Measurements from ENCODE around the gene ICA1.

The ICA1 gene

GRCh38 chr7:8160779-8161345 is 101.1 kb downstream of the ICA1 start:
- no peak for DNase-seq (ENCODE audit: low read depth in 2 of 2)

- no peak for DNase-seq (ENCODE audit: low read depth in 2 of 2)
Measured at GRCh38 chr7:8160250-8160649, 101.7 kb downstream of the ICA1 start.

DNA sequence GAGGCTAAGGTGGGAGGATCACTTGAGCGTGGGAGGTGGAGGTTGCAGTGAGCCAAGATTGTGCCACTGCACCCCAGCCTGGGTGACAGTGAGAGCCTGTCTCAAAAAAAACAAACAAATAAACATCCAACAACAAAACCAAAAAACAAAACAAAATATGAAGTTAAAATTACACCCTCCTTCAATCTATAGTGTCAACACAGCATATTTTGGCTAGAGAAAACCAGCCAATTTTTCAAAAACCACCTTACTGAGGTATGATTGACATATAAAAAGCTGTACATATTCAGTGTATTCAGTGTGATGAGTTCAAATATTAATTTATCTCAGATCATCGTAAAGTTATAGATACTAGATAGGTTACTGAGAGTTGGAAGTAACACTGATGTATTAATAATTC is 102.4 kb downstream of the ICA1 start:
- DNase-seq (ENCODE audit: low read depth in 2 of 2): no peak

DNA sequence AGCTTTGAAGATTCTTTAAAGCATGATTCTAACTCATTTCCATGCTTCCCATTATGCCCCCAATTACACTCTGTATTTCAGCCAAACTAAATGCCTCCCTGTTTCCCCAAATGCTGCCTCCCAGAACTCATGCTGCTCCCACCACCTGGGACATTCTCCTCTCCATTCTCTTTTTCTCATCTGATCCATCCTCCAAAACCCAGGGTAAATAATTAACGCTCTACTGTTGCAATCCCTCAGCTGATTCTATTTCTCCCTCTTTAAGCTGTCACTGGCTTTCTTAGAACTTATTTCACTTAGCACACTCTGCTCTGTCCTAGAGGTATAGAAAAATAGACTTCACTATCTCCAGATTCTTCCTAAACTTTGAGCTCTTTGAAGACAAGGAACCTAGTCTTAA is 104.7 kb downstream of the ICA1 start:
- DNase-seq (ENCODE audit: low read depth in 2 of 2): no peak

DNA sequence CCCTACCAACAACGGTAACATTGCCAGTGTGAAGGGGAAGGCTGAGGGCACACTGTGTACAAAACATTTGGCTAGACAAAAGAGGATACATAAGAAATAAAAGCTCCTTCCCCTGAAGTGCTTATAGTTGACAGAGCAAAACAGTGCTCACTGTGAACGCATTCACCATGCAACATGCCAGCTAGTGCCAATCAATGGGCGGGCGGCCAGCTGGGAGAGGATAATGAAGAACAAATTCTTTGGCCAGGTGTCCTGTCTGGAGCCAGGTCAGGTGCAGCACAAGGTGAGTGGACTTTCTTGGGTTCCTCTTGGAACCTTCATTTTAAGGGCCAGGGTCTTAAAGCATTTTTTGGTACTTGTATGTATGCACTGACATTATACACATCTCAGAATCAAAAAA is 106.1 kb downstream of the ICA1 start:
- no peak for DNase-seq (ENCODE audit: low read depth in 2 of 2)

DNA sequence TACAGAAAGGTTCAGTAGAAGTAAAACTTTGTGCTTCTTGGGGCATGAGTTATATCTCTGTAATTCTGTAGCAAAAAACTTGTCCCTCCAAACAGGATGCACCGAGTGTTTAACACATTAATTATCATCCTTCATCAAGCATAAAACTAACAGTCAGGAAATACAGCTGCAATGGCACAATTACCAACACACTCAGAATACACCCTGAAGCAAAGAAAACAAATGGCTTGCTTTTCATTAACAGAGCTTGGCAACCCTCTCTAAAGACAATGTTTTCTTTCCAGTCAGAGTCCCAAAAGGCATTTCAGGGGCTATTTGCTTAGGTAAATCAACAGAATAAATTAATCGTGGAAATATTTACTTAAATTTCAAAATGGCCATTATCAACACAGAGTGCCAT is 107.7 kb downstream of the ICA1 start:
- DNase-seq (ENCODE audit: low read depth in 2 of 2): no peak

GRCh38 chr7:8152489-8153192 is 109.3 kb downstream of the ICA1 start:
- no peak for DNase-seq (ENCODE audit: low read depth in 2 of 2)

- DNase-seq (ENCODE audit: low read depth in 2 of 2): no peak
Measured at GRCh38 chr7:8151161-8151725, 110.7 kb downstream of the ICA1 start.

- no peak for DNase-seq (ENCODE audit: low read depth in 2 of 2)
Measured at GRCh38 chr7:8149222-8149621, 112.7 kb downstream of the ICA1 start.

DNA sequence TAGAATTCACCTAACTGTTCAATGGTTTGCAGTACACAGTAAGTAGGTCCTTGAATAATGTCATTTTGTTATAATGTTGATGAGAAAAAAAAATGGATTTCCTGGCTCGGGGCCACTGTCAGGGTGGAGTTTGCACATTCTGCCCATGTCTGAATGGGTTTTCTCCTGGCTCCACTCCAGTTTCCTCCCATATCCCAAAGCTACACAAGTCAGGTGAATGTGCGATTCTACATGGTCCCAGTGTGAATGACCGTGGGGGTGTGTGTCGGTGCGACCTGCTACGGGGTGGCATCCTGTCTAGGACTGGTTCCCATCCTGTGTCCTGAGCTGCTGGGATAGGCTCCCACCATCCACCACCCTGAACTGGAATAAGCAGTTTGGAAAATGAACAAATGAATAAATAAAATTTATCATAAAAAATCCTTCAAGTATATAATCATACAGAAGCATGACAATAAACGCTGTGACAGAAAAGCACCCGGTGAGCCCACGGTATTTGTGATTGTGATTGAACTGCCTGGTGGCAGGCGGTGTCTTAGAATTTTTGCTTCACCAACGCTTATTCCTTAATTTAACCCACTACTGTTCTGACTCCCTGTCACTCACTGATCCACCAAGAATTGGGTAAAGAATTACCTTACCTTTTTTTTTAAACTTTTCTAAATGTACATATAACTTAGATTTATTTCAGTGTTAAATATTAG is 114.1 kb downstream of the ICA1 start:
- no peak for DNase-seq (ENCODE audit: low read depth in 2 of 2)

GRCh38 chr7:8146788-8147413 is 115.1 kb downstream of the ICA1 start:
- no peak for DNase-seq (ENCODE audit: low read depth in 2 of 2)

DNA sequence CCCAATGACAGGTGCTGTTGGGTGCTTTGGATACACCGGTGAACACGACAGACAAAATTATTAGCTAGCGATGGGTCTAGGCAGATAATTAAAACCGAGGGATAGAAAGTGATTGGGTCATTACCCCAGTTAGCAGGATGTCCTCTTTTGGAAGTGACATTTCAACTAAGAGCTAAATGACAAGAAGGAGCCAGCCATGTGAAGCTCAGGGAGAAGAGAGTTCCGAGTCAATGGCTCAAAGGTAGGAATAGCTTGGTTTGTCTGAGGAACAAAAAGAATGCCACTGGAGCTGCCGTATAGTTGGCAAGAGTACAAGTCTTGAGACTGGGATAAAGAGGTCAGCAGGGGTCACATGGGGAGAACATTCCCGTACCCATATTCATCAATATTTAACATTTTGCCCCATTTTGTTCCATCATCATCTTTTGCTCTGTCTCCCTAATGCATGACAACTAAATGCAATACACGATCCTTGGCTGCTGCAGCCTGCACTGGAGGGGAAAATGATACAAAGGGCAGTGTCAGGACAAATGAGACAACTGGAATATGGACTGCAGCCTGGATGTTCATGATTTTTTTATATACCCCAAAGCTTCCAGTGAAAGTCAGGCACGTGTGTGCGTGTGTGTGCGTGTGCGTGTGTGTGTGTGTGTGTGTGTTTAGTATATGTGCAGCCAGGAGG is 115.7 kb downstream of the ICA1 start:
- DNase-seq (ENCODE audit: low read depth in 2 of 2): no peak

- no peak for DNase-seq (ENCODE audit: low read depth in 2 of 2)
Measured at GRCh38 chr7:8144856-8145255, 117.1 kb downstream of the ICA1 start.

DNA sequence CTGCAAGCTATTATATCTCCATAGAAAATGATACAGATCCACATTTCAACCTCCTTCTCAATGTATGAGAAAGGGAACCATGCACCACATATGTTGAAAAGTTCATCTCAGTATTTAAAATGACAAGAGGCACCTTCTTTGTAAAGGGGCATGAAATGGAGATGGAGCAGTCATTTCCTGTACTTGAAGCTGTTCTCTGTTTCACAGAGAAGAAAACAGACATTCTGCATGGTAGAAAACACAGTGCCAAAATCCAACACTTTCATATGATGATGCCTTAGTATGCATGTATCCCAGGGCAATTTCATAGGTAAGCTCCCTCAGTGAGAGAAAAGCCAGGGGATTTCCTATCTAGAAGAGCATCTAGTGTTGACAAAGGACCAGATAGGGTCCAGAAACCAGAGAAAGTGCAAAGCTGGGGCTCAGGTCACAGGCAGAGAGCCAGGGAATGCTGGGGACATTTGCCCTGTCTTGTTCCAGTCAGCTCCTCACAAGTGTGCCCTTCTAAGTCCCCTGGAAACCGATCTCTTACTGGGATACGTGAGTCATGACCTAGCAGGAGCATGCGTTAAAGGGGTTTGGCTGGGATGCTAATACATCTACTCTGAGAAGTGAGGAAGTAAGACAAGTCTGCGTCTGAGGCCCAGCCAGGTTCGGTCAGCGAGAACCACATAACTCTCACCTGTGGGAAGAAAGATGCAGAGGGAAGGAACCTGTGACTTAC is 118.7 kb downstream of the ICA1 start:
- DNase-seq (ENCODE audit: low read depth in 2 of 2): no peak

- no peak for DNase-seq (ENCODE audit: low read depth in 2 of 2)
Measured at GRCh38 chr7:8142477-8142876, 119.5 kb downstream of the ICA1 start.

DNA sequence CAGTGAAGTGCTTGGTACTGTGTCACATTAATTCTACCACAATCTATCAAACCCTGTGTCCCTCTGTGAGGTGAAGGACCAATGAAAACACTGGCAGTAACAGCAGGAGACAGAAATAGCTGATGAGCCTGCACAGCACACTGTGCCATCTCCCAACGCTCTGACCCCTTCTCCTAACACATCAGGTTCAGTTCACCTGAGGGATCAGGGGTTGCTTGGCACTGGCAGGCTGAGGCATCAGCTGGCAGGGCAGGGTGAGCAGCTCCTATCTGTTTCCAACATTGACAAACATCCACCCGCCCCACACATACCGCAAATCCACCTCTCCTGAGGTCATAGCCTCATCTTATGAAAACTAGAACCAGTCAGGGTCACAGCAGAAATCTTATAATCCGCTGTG is 120.9 kb downstream of the ICA1 start:
- DNase-seq (ENCODE audit: low read depth in 2 of 2): no peak

GRCh38 chr7:8136051-8136730 is 125.8 kb downstream of the ICA1 start:
- no peak for DNase-seq (ENCODE audit: low read depth in 2 of 2)

GRCh38 chr7:8135417-8135816 is 126.5 kb downstream of the ICA1 start:
- DNase-seq (ENCODE audit: low read depth in 2 of 2): no peak

DNA sequence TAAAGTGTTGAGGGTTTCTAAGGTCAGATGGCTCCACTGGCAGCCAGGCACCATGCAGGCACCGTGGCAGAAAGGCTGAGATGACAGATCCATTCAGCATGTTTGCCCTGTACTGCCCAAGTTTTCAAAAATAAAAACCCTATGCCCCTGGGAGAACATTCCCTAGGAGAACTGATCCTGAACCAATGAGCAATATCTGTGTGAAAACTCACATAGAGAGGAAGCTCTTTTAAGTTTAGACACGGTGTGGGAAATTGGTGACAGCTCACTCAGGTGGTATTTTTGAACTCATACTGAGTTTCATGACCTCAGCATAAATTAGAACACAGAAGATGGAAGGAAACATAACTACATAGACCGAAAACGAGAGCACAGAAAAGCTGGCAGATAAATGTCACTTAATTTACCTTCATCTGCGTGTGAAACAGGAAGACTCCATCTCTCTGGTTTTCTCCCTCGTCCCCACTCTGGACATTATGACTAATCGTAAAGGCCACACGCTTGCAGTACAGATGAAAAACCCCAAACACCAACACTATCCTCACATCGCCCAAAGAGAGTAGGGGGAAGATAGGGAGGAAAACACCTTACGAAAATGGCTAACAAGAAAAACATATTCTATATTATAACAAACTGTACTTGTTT is 127.8 kb downstream of the ICA1 start:
- DNase-seq (ENCODE audit: low read depth in 2 of 2): no peak

GRCh38 chr7:8133188-8133848 is 128.6 kb downstream of the ICA1 start:
- DNase-seq (ENCODE audit: low read depth in 2 of 2): no peak

Measured in activated CD8-positive, alpha-beta memory T cell treated with anti-CD3 and anti-CD28 coated beads for 4 hours (primary cell).